GM15510 (cell line): ENCODE measurements around the gene OPRM1.

ENCODE experiments used
- POLR2A ChIP-seq: IDR thresholded peaks from 3 replicates; pipeline ENCODE4 v1.6.1; 2011; ENCODE audit warnings: borderline replicate concordance; ENCODE audit not compliant: insufficient read length; ENCODE audit errors: extremely low read depth

Gene OPRM1

DNA sequence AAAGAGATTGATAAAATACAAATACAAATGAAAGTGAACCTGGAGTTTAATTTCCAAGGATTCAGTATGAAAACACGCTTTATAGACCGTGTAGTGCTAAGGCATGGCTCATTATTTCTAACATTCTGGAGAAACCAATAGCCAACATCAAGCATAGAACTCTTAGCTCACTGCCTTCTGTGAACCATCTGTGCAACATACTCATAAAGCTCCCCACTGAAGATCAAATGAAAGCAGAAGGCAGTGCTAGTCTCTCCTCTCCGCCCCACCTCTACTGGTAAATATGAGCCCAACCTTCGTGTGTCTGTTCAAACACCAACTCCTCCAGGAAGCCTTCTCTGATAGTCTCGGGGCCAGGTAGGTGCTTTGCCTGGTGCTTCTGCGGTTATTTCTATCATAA is 163.9 kb downstream of the OPRM1 start:
- no peak for TF ChIP-seq POLR2A

DNA sequence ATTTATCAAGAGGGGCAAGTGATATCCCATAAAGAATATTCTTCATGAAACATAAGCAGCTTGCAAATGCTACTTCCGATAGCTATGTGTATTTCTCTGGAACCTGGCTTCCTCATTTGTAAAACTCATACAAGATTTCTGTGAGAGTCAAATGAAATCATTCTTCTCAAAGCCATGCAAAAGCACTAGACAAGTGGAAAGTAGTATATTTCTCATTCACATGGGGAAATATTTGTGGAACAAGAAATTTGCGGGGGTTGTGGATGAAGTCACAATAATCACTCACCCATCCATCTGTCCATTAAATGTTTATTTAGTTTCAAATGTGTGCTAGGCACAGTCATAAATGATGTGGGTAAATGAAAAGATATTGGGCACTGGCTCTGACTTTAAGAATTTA is 167.1 kb downstream of the OPRM1 start:
- TF ChIP-seq POLR2A = no peak

DNA sequence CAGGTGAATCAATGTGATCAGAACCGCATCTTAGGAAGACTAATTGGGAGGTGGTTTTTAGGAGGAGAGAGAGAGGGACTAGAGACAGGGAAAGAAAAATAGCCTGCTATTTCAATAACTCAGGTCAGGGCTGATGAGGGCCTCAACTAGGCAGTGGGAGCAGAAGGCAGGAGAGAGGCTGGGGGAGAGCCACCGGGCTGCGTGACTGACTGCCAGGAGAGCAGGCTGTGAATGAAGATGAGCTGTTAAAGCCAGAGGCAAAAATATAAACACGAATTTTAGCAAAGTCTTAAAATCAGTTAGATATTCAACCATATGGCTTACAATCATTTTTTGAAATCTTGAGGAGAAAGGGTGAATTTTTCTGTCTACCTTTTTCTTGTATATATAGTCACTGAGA is 168.0 kb downstream of the OPRM1 start:
- no peak for TF ChIP-seq POLR2A

DNA sequence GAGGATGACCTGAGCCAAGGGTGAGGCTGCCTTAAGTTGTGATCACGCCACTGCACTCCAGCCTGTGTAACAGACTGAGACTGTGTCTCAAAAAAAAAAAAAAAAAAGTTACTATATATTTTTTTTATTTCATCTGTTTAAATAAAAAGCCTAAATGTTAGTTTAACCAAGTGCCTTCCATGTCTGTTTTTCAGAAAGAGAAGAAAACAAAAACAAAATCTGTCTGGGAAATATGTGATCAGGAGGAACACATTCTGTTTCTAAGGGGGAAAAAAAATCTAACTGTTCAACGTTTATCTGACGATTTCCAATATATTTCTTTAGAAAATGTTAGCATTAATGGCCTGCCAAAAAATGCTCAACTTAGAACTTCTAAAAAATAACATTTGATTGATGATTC is 170.5 kb downstream of the OPRM1 start:
- TF ChIP-seq POLR2A = no peak

DNA sequence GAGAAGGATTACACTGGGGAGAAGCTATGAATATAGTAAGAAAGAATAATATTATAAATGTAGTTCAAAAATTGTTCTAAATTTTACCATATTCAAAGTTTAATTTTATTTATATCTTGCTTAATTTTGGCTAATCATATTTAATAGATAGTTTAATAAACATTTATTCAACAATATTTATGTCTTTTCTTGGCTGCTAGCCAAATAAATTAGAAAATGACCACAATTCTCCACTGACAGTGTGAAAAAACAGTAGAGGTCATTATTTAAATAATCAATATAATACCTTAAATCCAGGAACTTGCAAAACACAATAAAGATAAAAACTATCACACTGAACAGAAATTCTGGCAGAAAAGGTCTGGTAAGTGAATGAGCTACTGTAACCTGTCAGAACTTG is 171.6 kb downstream of the OPRM1 start:
- TF ChIP-seq POLR2A = no peak

DNA sequence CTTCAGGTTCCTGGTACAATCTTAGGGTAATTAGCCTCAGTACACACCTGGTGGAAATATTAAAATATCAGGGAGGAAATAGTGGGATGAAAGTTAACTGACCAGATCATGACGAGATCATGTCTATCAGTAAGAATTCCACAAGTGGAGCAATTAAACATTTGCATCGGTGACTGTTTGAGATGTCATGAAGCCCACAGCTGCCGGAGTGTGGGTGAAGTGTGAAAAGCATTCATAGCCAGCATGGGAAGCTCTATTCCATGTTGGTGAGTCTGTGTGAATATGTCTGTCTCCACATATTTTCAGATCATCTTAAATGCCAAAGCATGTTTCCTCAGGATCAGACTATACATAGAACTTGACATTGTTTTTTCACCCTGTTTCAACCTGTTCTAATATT is 174.7 kb downstream of the OPRM1 start:
- no peak for TF ChIP-seq POLR2A

DNA sequence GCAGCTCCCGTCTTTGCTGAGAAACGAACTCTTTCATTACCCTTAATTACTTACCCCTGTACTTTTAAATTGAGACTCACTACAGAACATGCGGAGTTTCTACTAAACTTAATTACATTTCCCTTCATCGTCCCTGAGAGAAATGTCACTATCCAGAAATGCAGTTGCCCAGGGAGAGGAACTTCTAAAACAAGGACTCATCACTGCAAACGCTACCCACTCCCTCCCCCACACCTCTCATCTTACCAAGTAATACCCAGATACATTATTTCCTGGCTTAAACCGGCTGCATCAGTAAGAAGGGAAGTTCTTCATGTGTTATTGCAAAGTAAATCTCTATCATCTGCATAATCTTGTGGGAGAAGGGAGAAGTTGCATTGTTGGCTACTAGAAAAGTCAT is 179.3 kb downstream of the OPRM1 start:
- no peak for TF ChIP-seq POLR2A

DNA sequence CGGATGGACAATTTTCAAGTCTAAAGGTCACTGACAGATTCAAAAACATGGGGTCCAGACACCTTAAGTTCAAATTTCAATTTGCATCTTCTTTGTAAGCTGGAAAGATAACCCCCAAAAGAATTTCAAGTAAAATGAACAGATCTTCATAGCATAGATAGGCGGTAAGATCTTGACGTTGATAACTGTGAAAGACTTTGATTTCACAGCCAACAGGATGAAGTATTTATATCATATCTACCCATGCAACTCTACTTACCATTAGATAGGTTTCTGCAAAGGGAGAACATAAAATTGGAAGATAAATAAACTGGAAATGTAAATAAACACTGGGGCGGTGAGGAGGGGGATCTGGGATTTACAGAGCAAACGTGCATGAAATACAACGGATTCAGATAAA is 179.7 kb downstream of the OPRM1 start:
- no peak for TF ChIP-seq POLR2A

DNA sequence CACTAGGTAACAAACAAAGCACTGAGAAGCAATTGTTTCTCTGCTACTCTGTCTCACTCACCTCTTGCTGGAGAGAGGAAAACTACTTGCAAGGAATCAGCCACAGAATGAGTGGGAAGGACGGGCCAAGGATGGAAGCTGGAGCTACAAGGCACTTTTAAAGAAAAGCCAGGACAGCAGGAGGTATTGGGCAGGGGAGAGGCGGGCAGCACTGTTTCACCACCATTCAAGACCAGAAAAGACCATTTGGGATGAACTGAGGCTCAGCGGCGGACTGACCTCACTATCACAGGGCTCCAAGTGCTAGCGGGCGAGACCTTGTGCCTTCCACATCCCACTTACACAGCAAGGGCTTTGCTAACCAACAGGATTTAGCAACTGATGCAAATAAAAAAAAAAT is 180.2 kb downstream of the OPRM1 start:
- no peak for TF ChIP-seq POLR2A

DNA sequence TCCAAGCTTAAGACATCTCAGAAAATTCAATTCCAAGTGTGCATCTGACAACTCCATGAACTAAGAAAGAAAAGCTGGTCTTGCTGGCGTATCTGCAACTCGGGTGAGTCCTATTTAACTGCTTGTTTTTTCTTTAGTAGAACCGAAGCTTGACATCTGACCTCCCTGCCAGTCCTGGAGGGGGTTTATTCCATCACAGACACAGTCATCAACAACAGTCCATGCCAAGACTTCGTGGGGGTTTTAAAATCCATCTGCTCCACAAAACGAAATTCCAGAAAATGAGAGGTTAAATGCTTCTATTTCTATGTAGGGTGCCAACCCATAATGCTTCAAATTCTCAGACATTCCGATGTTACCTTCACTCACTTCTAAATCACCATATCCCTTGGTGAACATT is 183.7 kb downstream of the OPRM1 start:
- no peak for TF ChIP-seq POLR2A

DNA sequence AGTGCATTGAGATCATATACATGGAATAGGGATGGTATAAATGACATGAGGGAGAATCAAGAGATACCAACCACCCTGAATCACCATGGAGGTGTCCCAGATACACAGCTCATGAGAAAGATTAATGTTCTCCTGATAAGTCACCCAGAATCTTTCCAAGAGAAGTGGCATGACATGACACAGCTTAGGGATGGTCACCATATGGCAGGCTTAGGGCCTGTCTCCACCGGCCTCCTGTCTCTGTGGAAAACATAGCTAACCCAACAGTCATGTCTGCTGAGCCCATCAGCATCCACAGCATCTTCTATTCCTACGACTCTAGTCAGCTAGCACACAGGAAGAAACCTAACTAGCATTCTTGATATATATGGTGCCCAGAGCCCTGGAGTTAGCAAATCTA is 184.3 kb downstream of the OPRM1 start:
- TF ChIP-seq POLR2A = no peak

DNA sequence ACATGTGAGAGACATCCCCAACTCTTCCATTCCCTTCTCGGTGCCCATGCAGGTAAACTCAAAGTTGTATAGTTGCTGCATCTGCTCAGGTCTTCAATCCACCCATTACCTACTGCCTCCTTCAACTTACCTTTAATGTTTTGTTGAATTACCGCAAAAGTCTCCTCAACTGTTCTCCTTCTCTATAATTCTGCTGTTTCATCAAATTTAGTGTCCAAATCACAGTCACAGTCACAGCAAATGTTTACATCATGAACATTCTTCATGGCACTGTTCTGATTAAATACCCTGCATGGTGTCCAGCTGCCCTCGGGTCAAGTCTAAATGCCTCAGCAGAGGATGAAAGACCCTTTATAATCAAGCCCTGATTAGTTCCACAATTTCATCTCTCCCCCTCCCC is 187.4 kb downstream of the OPRM1 start:
- no peak for TF ChIP-seq POLR2A

DNA sequence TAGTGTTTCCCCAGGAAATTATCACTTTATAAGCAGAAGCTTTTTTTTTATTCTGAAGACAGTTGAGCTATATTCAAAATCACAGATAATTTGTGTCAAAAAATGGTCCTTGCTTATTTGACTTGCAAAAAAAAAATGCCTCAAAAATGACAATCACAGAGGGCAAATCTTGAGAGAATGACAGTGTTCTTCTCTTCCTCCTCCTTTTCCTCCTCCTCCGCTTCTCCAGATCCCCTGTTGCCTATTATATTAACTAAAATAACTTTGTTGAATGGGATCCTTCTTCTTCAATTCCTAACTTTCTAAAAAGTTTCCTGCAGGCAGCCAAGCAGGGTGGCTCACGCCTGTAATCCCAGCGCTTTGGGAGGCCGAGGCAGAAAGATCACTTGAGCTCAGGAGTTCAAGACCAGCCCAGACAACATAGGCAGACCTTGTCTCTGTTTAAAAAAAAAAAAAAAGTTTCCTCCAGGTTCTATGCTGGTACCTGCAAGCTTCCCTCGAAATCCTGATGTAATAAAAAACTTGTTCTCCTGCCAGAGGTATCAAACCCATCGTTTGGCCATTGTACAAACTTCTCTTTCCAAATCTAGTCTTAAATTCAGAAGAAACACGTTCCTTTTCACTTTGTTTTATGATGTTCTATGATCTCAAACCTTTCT is 189.0 kb downstream of the OPRM1 start:
- no peak for TF ChIP-seq POLR2A

DNA sequence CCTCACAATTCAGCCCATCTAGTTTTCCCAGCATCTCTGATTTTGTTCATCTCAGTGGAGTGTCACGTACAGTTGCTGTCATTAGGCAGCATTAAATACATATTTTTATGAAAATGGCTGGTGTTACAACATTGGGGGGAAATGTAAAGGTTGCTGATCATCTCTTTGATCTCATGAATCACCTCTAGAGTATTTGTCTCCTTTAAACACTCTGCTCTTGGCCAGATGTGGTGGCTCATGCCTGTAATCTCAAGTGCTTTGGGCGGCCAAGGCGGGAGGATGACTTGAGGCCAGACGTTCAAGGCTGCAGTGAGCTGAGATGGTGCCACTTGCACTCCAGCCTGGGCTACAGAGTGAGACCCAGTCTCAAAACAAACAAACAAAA is 189.5 kb downstream of the OPRM1 start:
- TF ChIP-seq POLR2A = no peak

DNA sequence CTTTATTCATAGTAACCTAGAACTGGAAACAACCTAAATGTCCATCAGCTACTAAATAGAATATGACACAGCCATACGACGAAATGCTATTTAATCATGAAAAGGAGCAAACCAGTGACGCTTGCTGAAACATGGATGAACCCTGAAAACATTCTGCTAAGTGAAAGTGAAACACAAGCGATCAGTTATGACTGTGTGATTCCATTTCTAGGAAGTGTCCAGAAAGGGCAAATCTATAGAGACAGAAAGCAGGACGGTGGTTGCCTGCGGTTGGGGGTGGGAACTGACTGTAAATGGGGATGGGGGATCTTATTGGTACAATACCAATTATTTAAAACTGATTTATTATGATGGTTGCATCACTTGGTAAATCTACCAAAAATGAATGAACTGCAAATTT is 190.7 kb downstream of the OPRM1 start:
- no peak for TF ChIP-seq POLR2A

DNA sequence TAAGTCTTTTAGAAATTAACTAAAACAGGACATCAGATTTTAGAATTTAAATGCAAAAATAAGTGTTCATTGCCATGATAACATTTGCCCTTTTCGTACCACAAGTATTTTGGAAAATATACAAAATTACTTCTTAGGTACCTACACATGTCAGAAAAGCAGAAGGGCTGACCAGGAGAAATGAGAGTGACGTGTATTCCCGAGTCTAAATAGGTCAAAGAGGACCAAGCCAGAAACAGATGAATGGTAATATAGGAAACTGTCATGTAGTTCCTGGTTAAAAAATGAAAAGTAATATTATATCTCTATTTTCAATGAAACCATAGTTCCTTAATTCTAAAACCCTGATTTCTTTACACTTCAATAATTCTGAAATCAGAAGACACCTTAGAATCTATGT is 191.4 kb downstream of the OPRM1 start:
- no peak for TF ChIP-seq POLR2A
